LNCaP clone FGC (cell line): ENCODE data around the gene PEG3.

ENCODE experiments used
- DNase-seq: peaks from one replicate; pipeline ENCODE4 v3.0.0-alpha.2; 2011; ENCODE audit warnings: low read depth
- H3K4me3 ChIP-seq: 2 replicates; pipeline ENCODE4 v1.5.1; 2011; ENCODE audit warnings: mild to moderate bottlenecking, low read depth, low read length, control low read depth
- TF ChIP-seq, protein P1 (sequence below): IDR thresholded peaks from 2 replicates; pipeline ENCODE4 v1.5.1; 2012; ENCODE audit warnings: mild to moderate bottlenecking; ENCODE audit not compliant: control insufficient read depth, insufficient read depth; ENCODE audit errors: extremely low read depth

Gene PEG3

GRCh38 chr19:56834564-56835375, 5.8 kb downstream of the PEG3 start:
- TF ChIP-seq, protein P1, sequence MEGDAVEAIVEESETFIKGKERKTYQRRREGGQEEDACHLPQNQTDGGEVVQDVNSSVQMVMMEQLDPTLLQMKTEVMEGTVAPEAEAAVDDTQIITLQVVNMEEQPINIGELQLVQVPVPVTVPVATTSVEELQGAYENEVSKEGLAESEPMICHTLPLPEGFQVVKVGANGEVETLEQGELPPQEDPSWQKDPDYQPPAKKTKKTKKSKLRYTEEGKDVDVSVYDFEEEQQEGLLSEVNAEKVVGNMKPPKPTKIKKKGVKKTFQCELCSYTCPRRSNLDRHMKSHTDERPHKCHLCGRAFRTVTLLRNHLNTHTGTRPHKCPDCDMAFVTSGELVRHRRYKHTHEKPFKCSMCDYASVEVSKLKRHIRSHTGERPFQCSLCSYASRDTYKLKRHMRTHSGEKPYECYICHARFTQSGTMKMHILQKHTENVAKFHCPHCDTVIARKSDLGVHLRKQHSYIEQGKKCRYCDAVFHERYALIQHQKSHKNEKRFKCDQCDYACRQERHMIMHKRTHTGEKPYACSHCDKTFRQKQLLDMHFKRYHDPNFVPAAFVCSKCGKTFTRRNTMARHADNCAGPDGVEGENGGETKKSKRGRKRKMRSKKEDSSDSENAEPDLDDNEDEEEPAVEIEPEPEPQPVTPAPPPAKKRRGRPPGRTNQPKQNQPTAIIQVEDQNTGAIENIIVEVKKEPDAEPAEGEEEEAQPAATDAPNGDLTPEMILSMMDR, result no peak
- H3K4me3 ChIP-seq, result no peak overlapping the region
- peak; percentile 96 for DNase-seq

DNA sequence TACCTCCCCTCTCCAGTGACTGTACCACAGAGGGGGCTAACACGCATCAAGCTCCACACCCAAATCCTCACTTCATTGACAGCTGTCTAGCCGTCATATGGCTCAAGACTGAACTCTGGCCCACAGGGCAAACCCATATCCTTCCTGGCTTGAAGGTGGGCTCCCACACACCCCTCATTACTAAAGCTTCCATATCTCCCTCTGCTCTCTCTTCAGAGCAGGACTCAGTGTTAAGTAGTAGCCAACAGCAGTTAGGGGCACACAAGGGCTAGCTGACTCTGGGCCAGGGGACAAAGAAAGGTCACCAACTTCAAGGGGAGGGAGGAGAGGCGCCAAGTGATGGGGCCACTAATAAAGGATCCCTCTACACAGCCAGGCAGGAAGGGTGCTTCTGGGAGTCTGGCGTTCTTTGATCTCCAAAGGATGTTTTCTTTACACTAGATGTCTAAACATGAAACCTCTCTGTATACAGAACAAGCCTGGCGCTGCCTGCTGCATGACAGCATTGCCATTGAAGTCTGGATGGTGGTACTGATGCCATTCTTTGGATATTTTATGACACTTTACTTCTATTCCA, 8.1 kb downstream of the PEG3 start:
- no peak for DNase-seq
- TF ChIP-seq, protein P1, result no peak
- H3K4me3 ChIP-seq, result no peak overlapping the region

DNA sequence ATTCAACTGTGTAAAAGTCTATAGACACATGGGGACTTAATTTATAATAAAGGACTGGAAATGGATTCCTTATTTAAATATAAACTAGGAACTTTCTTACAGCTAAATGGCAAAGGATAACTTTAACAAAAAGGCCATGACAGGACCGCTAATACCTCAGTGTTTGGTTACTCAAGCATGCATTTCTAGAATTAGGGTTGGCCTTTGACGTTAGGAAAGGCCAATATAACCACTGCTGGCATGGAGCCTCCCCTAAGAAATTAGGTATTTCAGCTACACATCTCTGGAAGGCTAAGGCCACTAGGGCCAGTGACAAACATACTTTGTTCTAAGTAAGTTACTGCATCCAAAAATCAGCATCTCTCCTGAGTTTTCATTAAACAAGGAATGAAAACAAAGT, 9.3 kb downstream of the PEG3 start:
- TF ChIP-seq, protein P1, result no peak
- no peak overlapping the region for H3K4me3 ChIP-seq
- no peak for DNase-seq

- TF ChIP-seq, protein P1, result no peak
- no peak overlapping the region for H3K4me3 ChIP-seq
- DNase-seq, result no peak
These were observed 10.9 kb downstream of the PEG3 start for GRCh38 chr19:56829596-56829995.

GRCh38 chr19:56827708-56828107, 12.8 kb downstream of the PEG3 start:
- no peak overlapping the region for H3K4me3 ChIP-seq
- DNase-seq, result no peak

GRCh38 chr19:56823956-56824355, 16.6 kb downstream of the PEG3 start:
- TF ChIP-seq, protein P1, result no peak
- no peak for DNase-seq

More at GRCh38 chr19:56827708-56828107, 12.8 kb downstream of the PEG3 start:
- TF ChIP-seq, protein P1, result no peak

More at GRCh38 chr19:56823956-56824355, 16.6 kb downstream of the PEG3 start:
- H3K4me3 ChIP-seq, result no peak overlapping the region
